Measurements from ENCODE around the gene GAGE2A.

The GAGE2A gene

GRCh38 chrX:49618574-49618973 is 29.3 kb downstream of the GAGE2A start:
- Histone ChIP-seq H3F3A (ENCODE audit: insufficient read depth, low read length) (no peaks in the 10 kb centered on the region), H3K9ac (ENCODE audit: low read length) (no peak overlapping the region), H3K9me3 (ENCODE audit: low read length) (no peaks in the 10 kb centered on the region), H3K4me1 (ENCODE audit: insufficient read depth, low read length, severe bottlenecking) (no peaks in the 10 kb centered on the region), H3K36me3 (ENCODE audit: insufficient read depth, low read length) (no peaks in the 10 kb centered on the region), H4K20me1 (ENCODE audit: insufficient read depth, low read length) (no peaks in the 10 kb centered on the region), H3K4me2 (ENCODE audit: low read length) (no peak overlapping the region), H3K27ac (ENCODE audit: low read depth, low read length, poor library complexity, severe bottlenecking) (no peak overlapping the region), H3K4me3 (ENCODE audit: low read depth, low read length, poor library complexity, severe bottlenecking) (no peak overlapping the region), H2AFZ (ENCODE audit: low read length) (no peak overlapping the region), H3K79me2 (ENCODE audit: insufficient read depth, low read length) (no peaks in the 10 kb centered on the region), H3K27me3 (ENCODE audit: insufficient read depth, low read length) (no peaks in the 10 kb centered on the region), H3K9me2 (ENCODE audit: low read depth, low read length) (no peaks in the 10 kb centered on the region)
- TF ChIP-seq EZH2 (IDR thresholded peaks at IDR 0.05; ENCODE audit: borderline replicate concordance, low read length) (no peak), CTCF (IDR thresholded peaks at IDR 0.05; ENCODE audit: low read length) (no peak)

- no peak overlapping the region for H3K27ac ChIP-seq (ENCODE audit: low read depth, low read length, poor library complexity, severe bottlenecking)
- H3K27me3 ChIP-seq (ENCODE audit: insufficient read depth, low read length) = no peaks in the 10 kb centered on the region
- no peak overlapping the region for H3K4me3 ChIP-seq (ENCODE audit: low read depth, low read length, poor library complexity, severe bottlenecking)
- no peak overlapping the region for H2AFZ ChIP-seq (ENCODE audit: low read length)
- no peaks in the 10 kb centered on the region for H3K4me1 ChIP-seq (ENCODE audit: insufficient read depth, low read length, severe bottlenecking)
- TF ChIP-seq EZH2 (IDR thresholded peaks at IDR 0.05; ENCODE audit: borderline replicate concordance, low read length) = no peak
- peak; percentile 13; the same call in 1 of the 2 replicates for TF ChIP-seq CTCF (IDR thresholded peaks at IDR 0.05; ENCODE audit: low read length)
- H3K36me3 ChIP-seq (ENCODE audit: insufficient read depth, low read length) = no peaks in the 10 kb centered on the region
- H3K4me2 ChIP-seq (ENCODE audit: low read length) = no peak overlapping the region
- H4K20me1 ChIP-seq (ENCODE audit: insufficient read depth, low read length) = no peaks in the 10 kb centered on the region
- H3K79me2 ChIP-seq (ENCODE audit: insufficient read depth, low read length) = no peaks in the 10 kb centered on the region
- H3F3A ChIP-seq (ENCODE audit: insufficient read depth, low read length) = no peaks in the 10 kb centered on the region
- no peaks in the 10 kb centered on the region for H3K9me3 ChIP-seq (ENCODE audit: low read length)
- H3K9ac ChIP-seq (ENCODE audit: low read length) = no peak overlapping the region
- H3K9me2 ChIP-seq (ENCODE audit: low read depth, low read length) = no peaks in the 10 kb centered on the region
Measured at GRCh38 chrX:49627086-49627777, 37.9 kb downstream of the GAGE2A start.

- H3K4me2 ChIP-seq (ENCODE audit: low read length) = no peak overlapping the region
- no peaks in the 10 kb centered on the region for H3K4me1 ChIP-seq (ENCODE audit: insufficient read depth, low read length, severe bottlenecking)
- H3K27me3 ChIP-seq (ENCODE audit: insufficient read depth, low read length) = no peaks in the 10 kb centered on the region
- no peak overlapping the region for H3K4me3 ChIP-seq (ENCODE audit: low read depth, low read length, poor library complexity, severe bottlenecking)
- no peak overlapping the region for H3K9ac ChIP-seq (ENCODE audit: low read length)
- H2AFZ ChIP-seq (ENCODE audit: low read length) = no peak overlapping the region
- H4K20me1 ChIP-seq (ENCODE audit: insufficient read depth, low read length) = no peaks in the 10 kb centered on the region
- no peaks in the 10 kb centered on the region for H3K79me2 ChIP-seq (ENCODE audit: insufficient read depth, low read length)
- no peak overlapping the region for H3K27ac ChIP-seq (ENCODE audit: low read depth, low read length, poor library complexity, severe bottlenecking)
- no peaks in the 10 kb centered on the region for H3K9me3 ChIP-seq (ENCODE audit: low read length)
- no peaks in the 10 kb centered on the region for H3K36me3 ChIP-seq (ENCODE audit: insufficient read depth, low read length)
- no peak for TF ChIP-seq EZH2 (IDR thresholded peaks at IDR 0.05; ENCODE audit: borderline replicate concordance, low read length)
- TF ChIP-seq CTCF (IDR thresholded peaks at IDR 0.05; ENCODE audit: low read length) = no peak
- no peaks in the 10 kb centered on the region for H3F3A ChIP-seq (ENCODE audit: insufficient read depth, low read length)
- no peaks in the 10 kb centered on the region for H3K9me2 ChIP-seq (ENCODE audit: low read depth, low read length)
Measured at GRCh38 chrX:49644991-49645637, 55.8 kb downstream of the GAGE2A start.
